Nephron progenitor cell (in vitro differentiated cells): ENCODE results near the gene DZANK1.
"Not testable (repeated sequence)": the region's sequence is repeated elsewhere in the genome, so short reads cannot be mapped to it uniquely, and the experiment has no call there.

Experiments used
- DNase-seq: peaks from one replicate; pipeline ENCODE4 v3.0.0; 2021
- H3K27ac Mint-ChIP-seq: 2 replicates; pipeline ENCODE4 v1.8.0; 2021; ENCODE audit warnings: mild to moderate bottlenecking, moderate library complexity, mixed read lengths
- H3K27me3 Mint-ChIP-seq: 2 replicates; pipeline ENCODE4 v1.8.0; 2021; ENCODE audit warnings: mild to moderate bottlenecking, low read depth, mixed read lengths; ENCODE audit not compliant: poor library complexity
- H3K36me3 Mint-ChIP-seq: 2 replicates; pipeline ENCODE4 v1.8.0; 2021; ENCODE audit warnings: low read depth, mixed read lengths
- H3K4me1 Mint-ChIP-seq: 2 replicates; pipeline ENCODE4 v1.8.0; 2021; ENCODE audit warnings: mixed read lengths
- H3K4me3 Mint-ChIP-seq: 2 replicates; pipeline ENCODE4 v1.8.0; 2021; ENCODE audit warnings: mild to moderate bottlenecking, moderate library complexity, mixed read lengths
- H3K9me3 Mint-ChIP-seq: 2 replicates; pipeline ENCODE4 v1.8.0; 2021; ENCODE audit warnings: mild to moderate bottlenecking, moderate library complexity, mixed read lengths
- TF ChIP-seq, protein P1 (sequence below): fragments of 200-600 bp; sonication (generic); IDR thresholded peaks from 2 replicates; pipeline ENCODE4 v1.5.0; 2021; ENCODE audit warnings: antibody characterized with exemption

Gene DZANK1

DNA sequence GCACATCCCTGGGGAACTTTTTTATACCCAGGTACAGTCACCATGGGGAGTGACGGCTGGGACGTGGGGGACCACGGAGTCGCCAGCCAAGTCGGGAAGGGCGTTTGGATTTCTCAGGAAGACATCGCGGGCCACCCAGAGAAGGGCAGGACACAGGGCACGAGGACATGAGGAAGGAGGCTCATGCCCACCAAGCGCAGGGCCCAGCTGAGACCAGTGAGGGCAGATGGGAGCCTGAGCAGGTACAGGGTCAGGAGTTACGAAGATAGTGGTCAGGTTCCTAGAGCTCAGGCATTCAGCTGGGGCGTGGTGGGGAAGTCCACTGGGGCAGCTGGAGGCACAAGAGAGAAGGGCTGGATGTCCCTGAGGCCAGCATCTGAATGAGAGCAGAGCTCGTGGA, 103.9 kb downstream of the DZANK1 start:
- peaks cover 5% of the 10 kb centered on the region for H3K27me3 Mint-ChIP-seq
- H3K4me1 Mint-ChIP-seq: peaks cover 6% of the 10 kb centered on the region
- no peak overlapping the region for H3K4me3 Mint-ChIP-seq
- DNase-seq: no peak
- H3K36me3 Mint-ChIP-seq: no peaks in the 10 kb centered on the region
- TF ChIP-seq, protein P1, sequence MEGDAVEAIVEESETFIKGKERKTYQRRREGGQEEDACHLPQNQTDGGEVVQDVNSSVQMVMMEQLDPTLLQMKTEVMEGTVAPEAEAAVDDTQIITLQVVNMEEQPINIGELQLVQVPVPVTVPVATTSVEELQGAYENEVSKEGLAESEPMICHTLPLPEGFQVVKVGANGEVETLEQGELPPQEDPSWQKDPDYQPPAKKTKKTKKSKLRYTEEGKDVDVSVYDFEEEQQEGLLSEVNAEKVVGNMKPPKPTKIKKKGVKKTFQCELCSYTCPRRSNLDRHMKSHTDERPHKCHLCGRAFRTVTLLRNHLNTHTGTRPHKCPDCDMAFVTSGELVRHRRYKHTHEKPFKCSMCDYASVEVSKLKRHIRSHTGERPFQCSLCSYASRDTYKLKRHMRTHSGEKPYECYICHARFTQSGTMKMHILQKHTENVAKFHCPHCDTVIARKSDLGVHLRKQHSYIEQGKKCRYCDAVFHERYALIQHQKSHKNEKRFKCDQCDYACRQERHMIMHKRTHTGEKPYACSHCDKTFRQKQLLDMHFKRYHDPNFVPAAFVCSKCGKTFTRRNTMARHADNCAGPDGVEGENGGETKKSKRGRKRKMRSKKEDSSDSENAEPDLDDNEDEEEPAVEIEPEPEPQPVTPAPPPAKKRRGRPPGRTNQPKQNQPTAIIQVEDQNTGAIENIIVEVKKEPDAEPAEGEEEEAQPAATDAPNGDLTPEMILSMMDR: no peak
- H3K9me3 Mint-ChIP-seq: peaks cover 9% of the 10 kb centered on the region
- H3K27ac Mint-ChIP-seq: no peak overlapping the region

DNA sequence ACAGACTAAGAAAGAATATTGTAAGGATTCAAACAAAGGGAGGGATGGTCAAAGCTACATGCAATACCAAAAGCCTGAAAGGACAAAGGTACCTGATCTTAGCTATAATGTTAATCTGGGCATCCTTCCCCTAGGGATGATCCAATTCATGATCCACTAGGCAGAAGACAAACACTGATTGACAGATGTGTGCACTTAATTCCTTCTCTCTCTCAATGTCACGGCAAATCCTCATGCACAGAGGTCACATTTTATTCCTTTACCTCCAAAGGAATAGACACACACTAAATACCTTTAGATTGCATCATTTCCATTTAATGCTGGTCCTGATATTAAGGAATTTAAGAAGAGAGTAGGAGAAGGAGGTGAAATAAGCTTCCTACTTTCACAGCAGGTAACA, 105.2 kb downstream of the DZANK1 start:
- Mint-ChIP-seq H3K27me3 (peaks cover 5% of the 10 kb centered on the region), H3K9me3 (peaks cover 7% of the 10 kb centered on the region), H3K4me3 (no peak overlapping the region), H3K36me3 (no peaks in the 10 kb centered on the region), H3K4me1 (peaks cover 6% of the 10 kb centered on the region), H3K27ac (no peak overlapping the region)
- no peak for DNase-seq
- TF ChIP-seq, protein P1: no peak

DNA sequence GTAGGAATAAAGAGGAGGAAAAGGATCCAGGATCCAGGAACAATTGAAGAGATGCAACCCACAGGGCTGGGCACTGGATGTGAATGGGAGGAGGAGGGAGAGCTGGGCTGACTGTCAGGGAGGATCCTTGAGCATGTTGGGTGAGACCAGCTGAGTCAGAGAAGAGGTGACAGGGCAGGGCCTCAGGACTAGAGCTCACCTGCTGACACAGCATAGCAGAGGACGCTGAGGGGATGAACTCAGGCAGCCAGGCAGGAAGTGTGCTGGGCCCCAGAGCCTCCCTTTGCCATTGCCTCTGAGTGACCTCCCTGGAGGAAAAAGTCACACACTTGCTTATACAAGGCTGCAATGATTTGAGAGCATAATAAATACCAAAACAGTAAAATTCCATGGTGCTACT, 106.2 kb downstream of the DZANK1 start:
- Mint-ChIP-seq H3K27ac (no peak overlapping the region), H3K4me3 (no peak overlapping the region), H3K27me3 (peaks cover 5% of the 10 kb centered on the region), H3K9me3 (peaks cover 5% of the 10 kb centered on the region), H3K4me1 (peaks cover 6% of the 10 kb centered on the region), H3K36me3 (no peaks in the 10 kb centered on the region)
- DNase-seq: no peak
- TF ChIP-seq, protein P1: no peak

DNA sequence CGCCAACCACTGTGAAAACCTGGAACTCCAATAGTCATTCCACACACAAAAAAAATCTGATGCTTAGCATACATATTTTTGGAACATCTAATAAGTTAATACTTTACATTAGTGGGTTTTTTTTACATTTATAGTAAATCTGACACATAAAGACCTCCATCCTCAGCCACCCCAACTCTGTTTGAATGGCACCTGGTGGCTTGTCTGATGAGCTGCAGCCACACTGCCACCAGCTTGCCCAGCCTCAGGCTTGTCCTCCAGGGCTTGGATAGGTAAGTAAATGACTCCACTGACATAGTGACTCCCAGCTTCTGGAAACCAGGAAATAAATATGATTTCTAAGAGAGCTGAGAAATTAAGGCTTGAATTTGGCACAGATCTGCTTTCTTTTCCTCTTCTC, 107.0 kb downstream of the DZANK1 start:
- TF ChIP-seq, protein P1: no peak
- no peak for DNase-seq
- Mint-ChIP-seq H3K27me3 (peaks cover 5% of the 10 kb centered on the region), H3K27ac (no peak overlapping the region), H3K9me3 (peaks cover 10% of the 10 kb centered on the region), H3K4me1 (peaks cover 6% of the 10 kb centered on the region), H3K4me3 (no peak overlapping the region), H3K36me3 (no peaks in the 10 kb centered on the region)

DNA sequence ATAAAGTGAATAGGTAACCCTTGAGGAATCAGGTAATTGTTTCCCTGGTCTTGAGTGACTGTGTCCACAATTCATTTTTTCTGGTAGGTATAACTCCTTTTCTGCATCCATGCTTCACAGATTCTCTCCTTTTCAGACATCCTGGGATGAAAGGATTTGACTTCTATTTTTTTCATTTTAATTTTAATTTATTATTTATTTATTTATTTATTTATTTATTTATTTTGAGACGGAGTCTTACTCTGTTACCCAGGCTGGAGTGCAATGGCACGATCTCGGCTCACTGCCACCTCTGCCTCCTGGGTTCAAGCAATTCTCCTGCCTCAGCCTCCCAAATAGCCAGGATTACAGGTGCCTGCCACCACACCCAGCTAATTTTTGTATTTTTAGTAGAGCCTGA, 117.1 kb downstream of the DZANK1 start:
- H3K9me3 Mint-ChIP-seq, H3K27ac Mint-ChIP-seq, H3K4me1 Mint-ChIP-seq, H3K27me3 Mint-ChIP-seq, H3K36me3 Mint-ChIP-seq, H3K4me3 Mint-ChIP-seq, DNase-seq: not testable (repeated sequence)
